HEK293 (cell line): ENCODE data around the gene RGS7BP.

ENCODE experiments used
- CTCF ChIA-PET: fragments of 350-600 bp; formaldehyde crosslinking; extraction: SDS; loops from one replicate; lab custom pipeline; 2021; ENCODE audit warnings: antibody characterized with exemption; lab: Yijun Ruan, JAX
- POLR2A ChIA-PET: fragments of 300-600 bp; formaldehyde crosslinking; extraction: SDS; loops from one replicate; lab custom pipeline; 2020; ENCODE audit warnings: antibody characterized with exemption, inconsistent platforms; lab: Yijun Ruan, JAX
- H3K27ac ChIP-seq: fragments of 200-500 bp; sonication (Bioruptor generic); 2 replicates; pipeline ENCODE4 v1.5.1; 2014; ENCODE audit warnings: low read depth, low read length, control low read depth, inconsistent platforms; ENCODE audit errors: extremely low read depth
- H3K36me3 ChIP-seq, 2 experiments: fragments of 200-500 bp in 1 of 2; sonication (Bioruptor generic) in 1 of 2; 1 replicate in 1 of 2; 2 replicates in 1 of 2; pipeline ENCODE4 v1.5.1; 2014 to 2017; ENCODE audit warnings: inconsistent platforms in 2 of 2, low read length in 2 of 2; ENCODE audit not compliant: control insufficient read depth in 2 of 2, insufficient read depth in 1 of 2
- H3K4me1 ChIP-seq: fragments of 200-500 bp; sonication (Bioruptor generic); 2 replicates; pipeline ENCODE4 v1.5.1; 2014; ENCODE audit warnings: mild to moderate bottlenecking, low read length, inconsistent platforms; ENCODE audit not compliant: control insufficient read depth, insufficient read depth
- H3K4me3 ChIP-seq: 2 replicates; pipeline ENCODE4 v1.5.1; 2011; ENCODE audit warnings: low read depth, mild to moderate bottlenecking, control low read depth, low read length, moderate library complexity
- H3K9me3 ChIP-seq: fragments of 200-500 bp; sonication (Bioruptor generic); 2 replicates; pipeline ENCODE4 v1.5.1; 2014; ENCODE audit warnings: low read depth, low read length, inconsistent platforms; ENCODE audit not compliant: control insufficient read depth, insufficient read depth
- BCL11A ChIP-seq: fragments of 450-650 bp; formaldehyde crosslinking; IDR thresholded peaks from 2 replicates; pipeline ENCODE4 v1.5.1; 2016; ENCODE audit warnings: low read depth, missing biosample characterization, missing genetic modification characterization
- EGR2 ChIP-seq: fragments of 450-650 bp; formaldehyde crosslinking; IDR thresholded peaks from 2 replicates; pipeline ENCODE4 v1.5.1; 2016; ENCODE audit warnings: low read depth, missing biosample characterization, missing genetic modification characterization
- GLI4 ChIP-seq: fragments of 450-650 bp; formaldehyde crosslinking; IDR thresholded peaks from 2 replicates; pipeline ENCODE4 v1.5.1; 2016; ENCODE audit warnings: missing biosample characterization, missing genetic modification characterization
- SCRT1 ChIP-seq: fragments of 450-650 bp; formaldehyde crosslinking; IDR thresholded peaks from 2 replicates; pipeline ENCODE4 v1.5.1; 2016; ENCODE audit warnings: missing biosample characterization, missing genetic modification characterization, borderline replicate concordance
- ZBTB10 ChIP-seq: fragments of 450-650 bp; formaldehyde crosslinking; IDR thresholded peaks from 2 replicates; pipeline ENCODE4 v1.5.1; 2016; ENCODE audit warnings: missing biosample characterization, missing genetic modification characterization
- ZFHX2 ChIP-seq: fragments of 450-650 bp; formaldehyde crosslinking; conservative IDR thresholded peaks from 2 replicates; pipeline ENCODE4 v1.5.1; 2016; ENCODE audit warnings: missing biosample characterization, missing genetic modification characterization
- ZFP3 ChIP-seq: fragments of 450-650 bp; formaldehyde crosslinking; IDR thresholded peaks from 2 replicates; pipeline ENCODE4 v1.5.1; 2016; ENCODE audit warnings: low read depth, missing biosample characterization, missing genetic modification characterization
- ZNF16 ChIP-seq: fragments of 450-650 bp; formaldehyde crosslinking; IDR thresholded peaks from 2 replicates; pipeline ENCODE4 v1.5.1; 2016; ENCODE audit warnings: low read depth, missing biosample characterization, missing genetic modification characterization
- ZNF169 ChIP-seq: fragments of 450-650 bp; formaldehyde crosslinking; IDR thresholded peaks from 2 replicates; pipeline ENCODE4 v1.5.1; 2016; ENCODE audit warnings: missing biosample characterization, missing genetic modification characterization
- ZNF449 ChIP-seq: fragments of 450-650 bp; formaldehyde crosslinking; IDR thresholded peaks from 2 replicates; pipeline ENCODE4 v1.5.1; 2017; ENCODE audit warnings: missing biosample characterization, mild to moderate bottlenecking, missing genetic modification characterization, moderate library complexity
- ZNF558 ChIP-seq: fragments of 450-650 bp; formaldehyde crosslinking; IDR thresholded peaks from 2 replicates; pipeline ENCODE4 v1.5.1; 2016; ENCODE audit warnings: missing biosample characterization, missing genetic modification characterization
- ZNF621 ChIP-seq: fragments of 450-650 bp; formaldehyde crosslinking; IDR thresholded peaks from 2 replicates; pipeline ENCODE4 v1.5.1; 2017; ENCODE audit warnings: missing biosample characterization, missing genetic modification characterization
- ZNF776 ChIP-seq: fragments of 450-650 bp; formaldehyde crosslinking; IDR thresholded peaks from 2 replicates; pipeline ENCODE4 v1.5.0; 2017; ENCODE audit warnings: missing biosample characterization, missing genetic modification characterization, borderline replicate concordance

RGS7BP gene

DNA sequence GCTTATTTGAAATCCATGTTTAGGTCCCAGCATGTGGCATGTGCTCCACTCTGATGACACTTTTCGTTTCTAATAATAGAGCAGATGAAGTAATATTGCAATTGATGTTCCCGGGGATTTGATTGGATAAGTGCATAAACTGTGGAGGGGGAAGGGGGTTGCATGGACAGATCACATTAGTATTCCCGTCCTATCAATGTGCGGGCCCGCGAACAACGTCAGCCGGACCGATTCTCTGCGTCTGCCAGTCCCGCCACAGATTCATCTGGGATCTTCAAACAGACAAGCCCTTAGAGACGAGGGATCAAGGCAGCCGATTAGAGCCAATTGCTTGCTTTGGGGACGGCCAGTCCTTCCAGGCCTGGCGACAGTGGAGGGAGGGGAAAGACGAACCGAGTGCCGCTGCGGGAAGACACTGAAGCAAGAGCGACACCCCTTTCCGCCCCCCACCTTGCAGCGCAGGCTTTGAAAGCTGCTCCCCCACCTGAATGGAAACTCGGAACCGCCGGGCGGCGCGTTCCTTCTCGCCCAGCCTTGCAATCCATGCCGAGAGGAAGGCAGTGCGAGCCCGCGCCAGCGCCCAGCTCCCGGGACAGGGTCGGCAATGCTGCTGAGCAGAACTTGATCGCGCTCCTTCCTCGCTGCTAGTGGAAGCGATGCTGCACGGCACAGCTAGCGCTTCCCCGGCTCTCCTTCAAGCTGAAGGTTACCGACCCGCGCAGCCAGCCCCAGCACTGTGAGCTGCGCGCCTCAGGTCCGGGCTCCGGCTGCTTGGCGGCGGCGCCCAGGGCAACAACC lies at the start of gene RGS7BP (continued):
- TF ChIP-seq GLI4 (tag by site-specific recombination) (no peak), ZBTB10 (tag by site-specific recombination) (peak; percentile 58; the same call in 1 of the 2 replicates), ZNF169 (tag by site-specific recombination) (no peak), ZNF449 (tag by site-specific recombination) (peak; percentile 84; the same call in 1 of the 2 replicates), ZNF558 (tag by site-specific recombination) (no peak)

GRCh38 chr5:64457846-64458245 lies 48.0 kb upstream of the RGS7BP start:
- H3K27ac ChIP-seq = no peak overlapping the region
- no peaks in the 10 kb centered on the region for H3K9me3 ChIP-seq
- ChIA-PET CTCF (no interaction called here), POLR2A (no interaction called here)
- TF ChIP-seq ZNF16 (tag by site-specific recombination) = no peak
- TF ChIP-seq, all 188 proteins: peak for 0
- H3K4me1 ChIP-seq = no peaks in the 10 kb centered on the region
- H3K4me3 ChIP-seq = no peak overlapping the region
- H3K36me3 ChIP-seq = no peaks in the 10 kb centered on the region

DNA sequence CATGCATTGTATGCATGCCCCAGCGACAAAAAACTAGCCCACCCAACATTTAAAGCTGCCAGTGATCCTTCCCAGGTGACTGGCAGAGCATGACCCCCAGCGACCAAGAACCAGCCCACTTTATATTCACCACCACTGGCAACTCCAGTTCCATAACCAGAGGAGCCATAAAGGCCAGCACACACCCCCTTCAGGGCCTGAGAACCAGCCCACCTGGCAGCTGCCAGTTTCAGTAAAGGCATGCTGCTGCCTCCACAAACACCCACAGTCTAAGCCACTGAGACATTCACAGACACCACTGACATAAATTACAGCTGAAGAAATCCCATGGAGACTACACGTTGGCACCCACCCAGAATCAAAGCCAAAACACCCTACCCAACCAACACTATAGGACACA lies 46.9 kb upstream of the RGS7BP start:
- Histone ChIP-seq H3K4me3 (no peak overlapping the region), H3K36me3 (no peaks in the 10 kb centered on the region), H3K4me1 (no peaks in the 10 kb centered on the region), H3K9me3 (no peaks in the 10 kb centered on the region), H3K27ac (no peak overlapping the region)
- ChIA-PET POLR2A (no interaction called here), CTCF (no interaction called here)
- TF ChIP-seq ZFHX2 (0 out of 2 replicates have a peak, but pooled peaks have one; percentile 9), ZNF621 (tag by site-specific recombination) (no peak), ZFP3 (tag by site-specific recombination) (no peak), EGR2 (tag by site-specific recombination) (peak; percentile 68), BCL11A (no peak), ZNF776 (no peak)

DNA sequence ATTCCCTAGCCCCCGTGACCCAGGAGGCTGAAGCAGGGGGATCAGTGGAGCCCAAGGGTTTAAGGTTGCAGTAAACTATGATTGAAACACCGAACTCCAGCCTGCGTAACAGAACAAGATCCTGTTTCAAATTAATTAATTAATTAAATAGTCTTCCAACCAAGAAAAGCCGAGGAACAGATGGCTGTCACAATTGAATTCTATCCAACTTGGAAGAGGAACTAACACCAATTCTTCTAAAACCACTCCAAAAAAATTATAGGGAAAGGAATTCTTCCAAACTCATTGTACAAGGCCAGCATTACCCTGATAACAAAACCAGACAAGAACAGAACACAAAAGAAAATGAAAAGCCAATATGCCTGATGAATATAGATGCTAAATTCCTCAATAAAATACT lies 43.4 kb upstream of the RGS7BP start:
- ChIA-PET POLR2A (no interaction called here), CTCF (no interaction called here)
- no peak overlapping the region for H3K4me3 ChIP-seq
- TF ChIP-seq SCRT1 (tag by site-specific recombination) = no peak
- TF ChIP-seq, all 188 proteins: peak for 0
- Histone ChIP-seq H3K27ac (no peak overlapping the region), H3K4me1 (no peaks in the 10 kb centered on the region), H3K9me3 (no peaks in the 10 kb centered on the region), H3K36me3 (no peaks in the 10 kb centered on the region)
